SW480 (cell line): Measurements from ENCODE around the gene ARHGAP5.

Experiments used
- DNase-seq: peaks from one replicate; pipeline ENCODE4 v3.0.0-alpha.2; 2016; ENCODE audit warnings: low spot score

ARHGAP5 gene

DNA sequence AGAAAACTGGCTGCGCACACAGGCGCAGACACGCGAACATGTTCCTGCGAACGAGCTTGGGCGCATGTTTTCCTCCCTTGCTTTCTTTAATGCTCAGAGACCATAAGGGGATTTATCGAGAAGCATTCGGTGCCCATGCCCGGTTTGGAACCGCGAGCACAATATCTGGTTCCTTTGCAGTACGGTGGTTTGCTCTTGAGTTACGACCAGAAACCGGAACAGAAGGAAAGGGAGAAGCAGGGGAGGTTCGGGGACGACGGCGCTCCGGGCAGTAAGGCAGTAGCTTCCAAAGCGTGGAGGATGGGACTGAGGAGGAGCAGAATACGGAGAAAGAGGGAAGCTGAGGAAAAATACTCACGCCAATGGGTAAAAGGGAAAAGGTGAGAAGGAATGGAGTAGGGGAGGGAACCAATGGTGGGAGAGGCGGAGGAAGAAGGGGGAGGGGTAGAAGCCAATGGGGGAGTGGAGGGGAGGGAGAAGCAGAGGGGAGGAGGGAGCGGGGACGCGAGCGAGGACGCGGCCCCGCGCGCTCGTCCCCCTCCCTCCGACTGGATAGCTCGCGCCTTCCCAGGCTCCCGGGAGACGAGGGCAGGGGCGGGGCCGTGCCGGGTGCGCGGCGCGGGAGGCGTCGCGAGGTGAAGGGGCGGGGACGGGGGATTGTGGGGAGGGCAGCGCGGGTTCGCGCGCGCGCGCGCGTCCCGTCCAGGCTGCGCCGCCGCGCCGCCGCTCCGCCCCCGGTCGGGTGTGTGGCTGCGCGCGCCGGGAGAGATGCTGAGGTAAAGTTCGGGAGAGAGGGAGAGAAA, 625 bp upstream of the ARHGAP5 start:
- DNase-seq, result peak; percentile 94

DNA sequence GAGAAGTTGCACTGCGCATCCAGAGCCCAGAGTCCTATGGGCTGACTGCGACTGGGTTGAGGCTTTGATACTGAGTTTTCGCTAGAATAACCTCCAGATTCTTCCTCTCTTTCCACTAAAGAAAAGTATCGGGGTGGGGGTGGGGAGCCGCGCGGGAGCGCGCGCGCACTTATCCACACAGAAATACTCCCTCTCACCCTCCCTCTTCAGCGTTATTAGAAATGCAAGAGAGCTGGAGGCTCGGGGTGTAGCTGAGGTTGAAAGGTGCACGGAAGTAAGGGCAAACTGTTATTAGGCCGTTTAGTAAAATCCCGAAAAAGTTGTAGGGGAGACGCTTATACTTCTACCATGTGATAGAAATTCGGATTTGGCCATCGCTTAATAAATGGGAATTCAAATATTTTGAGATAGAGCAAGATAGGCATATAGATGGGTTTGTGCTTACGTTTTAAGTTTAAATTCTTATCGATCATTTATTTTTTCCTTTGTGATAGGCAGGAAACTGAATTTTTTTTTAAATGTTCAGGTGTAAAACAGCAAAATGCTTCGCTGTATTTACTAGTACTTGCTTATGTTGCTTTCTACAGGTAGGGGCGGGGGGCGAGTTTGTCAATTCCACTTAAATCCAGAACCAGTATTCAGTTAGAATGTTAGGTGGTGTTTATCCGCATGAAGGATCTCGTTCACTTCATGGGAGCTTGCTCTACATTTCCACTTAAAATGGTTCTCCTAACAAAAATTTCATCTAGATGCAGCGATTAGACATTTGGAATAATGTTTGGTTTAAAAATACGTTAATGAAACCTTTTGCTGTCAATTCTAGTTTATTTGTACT, 1.1 kb downstream of the ARHGAP5 start:
- peak; percentile 67 for DNase-seq

DNA sequence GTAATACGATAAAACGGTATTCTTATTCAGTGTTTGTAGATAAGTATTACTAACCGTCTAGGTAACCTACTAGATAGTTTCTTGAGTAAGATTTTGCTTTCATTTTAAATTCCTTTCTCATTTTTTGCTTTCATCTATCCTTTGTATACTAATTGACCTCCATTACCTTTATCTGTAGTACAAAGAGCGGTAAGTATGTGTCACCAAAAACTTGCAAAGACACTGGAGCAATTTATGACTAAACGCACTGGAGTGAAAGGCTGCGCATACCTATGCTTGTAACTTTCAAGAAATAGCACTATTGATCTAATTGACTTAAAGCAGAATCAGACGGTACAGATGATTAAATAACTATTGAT, 1.7 kb downstream of the ARHGAP5 start:
- DNase-seq, result peak; percentile 65

DNA sequence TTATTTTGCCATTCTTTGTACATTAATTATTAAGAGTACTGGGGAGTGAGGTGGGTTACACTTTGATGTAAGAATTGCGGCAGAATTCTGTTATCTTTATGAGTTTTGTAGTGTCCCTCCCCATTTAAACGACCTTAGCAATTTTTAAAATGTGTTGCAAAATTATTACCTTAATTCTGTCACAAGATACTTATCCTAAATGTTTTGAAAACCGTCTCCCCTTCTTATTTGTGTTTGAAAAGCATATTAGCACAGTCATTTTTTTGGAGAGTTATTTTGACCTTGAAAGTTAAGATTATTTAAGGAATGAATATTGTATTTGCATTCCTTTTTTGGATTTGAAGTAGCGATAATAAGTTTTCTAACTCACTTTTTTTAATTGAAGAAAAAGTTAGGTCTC, 2.2 kb downstream of the ARHGAP5 start:
- DNase-seq, result no peak

DNA sequence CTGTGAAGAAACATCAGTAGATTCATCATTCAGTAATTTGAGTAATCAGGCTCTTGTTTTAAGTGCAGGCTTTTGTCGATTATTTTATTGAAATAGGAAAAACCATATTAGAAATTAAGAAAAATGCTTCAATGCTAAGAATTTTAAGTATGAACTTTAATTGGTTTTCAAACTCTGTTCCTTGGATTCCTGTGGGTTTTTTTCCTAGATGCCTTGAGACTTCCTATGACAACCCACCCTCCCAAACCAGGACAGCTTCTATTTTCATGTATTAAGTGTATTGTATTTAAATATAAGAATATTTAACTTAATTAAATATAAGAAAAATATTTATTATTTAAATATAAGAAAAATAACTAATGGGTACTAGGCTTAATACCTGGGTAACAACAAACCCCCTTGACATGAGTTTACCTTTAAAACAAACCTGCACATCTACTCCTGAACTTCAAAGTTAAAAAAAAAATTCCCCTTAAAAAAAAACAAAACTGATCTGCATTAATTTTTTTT, 3.0 kb downstream of the ARHGAP5 start:
- DNase-seq, result no peak

DNA sequence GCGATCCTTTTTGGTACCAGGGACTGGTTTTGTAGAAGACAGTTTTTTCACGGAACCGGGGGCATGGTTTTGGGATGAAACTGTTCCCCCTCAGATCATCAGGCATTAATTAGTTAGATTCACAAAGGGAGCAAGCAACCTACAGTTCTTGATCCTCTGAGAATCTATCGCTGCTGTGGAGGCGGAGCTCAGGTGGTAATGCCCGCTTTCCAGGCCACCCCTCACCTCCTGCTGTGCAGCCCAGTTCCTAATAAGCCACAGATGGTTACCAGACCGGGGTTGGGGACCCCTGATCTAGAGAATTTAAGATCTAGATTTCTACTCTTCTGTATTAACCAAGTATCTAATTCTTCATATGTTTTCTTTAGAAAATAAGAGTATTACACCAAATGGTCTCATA, 4.8 kb downstream of the ARHGAP5 start:
- no peak for DNase-seq

DNA sequence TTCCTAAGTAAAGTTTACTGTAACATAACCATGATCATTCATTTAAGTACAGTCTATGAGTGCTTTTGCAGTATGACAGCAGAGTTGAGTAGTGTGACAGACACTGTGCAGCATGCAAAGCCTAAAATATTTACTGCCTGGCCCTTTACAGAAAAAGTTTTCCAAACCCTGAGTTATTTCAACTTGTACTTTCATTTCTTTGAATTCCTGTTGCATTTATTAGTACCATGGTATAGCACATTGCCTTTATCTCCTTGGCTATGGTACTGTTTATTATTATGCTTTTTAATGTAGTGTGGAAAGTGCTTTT, 6.2 kb downstream of the ARHGAP5 start:
- DNase-seq, result no peak

DNA sequence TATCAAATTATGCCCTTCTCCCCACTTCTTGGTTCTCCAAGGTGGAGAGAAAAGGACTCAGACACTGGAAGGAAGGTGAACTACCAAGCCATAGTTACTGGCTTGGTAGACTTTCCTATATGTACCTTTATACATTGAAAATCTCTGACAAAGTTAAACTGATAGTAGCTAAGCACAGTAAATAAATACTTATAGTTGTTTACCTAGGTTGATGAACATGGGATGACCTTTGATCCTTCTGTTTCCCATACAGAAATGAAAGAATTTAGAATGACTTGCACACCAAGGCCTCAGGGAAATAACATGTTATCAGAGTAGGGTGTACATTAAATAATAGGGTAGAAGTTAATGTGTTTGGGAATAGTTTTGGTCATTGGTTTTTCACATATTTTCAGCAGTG, 6.7 kb downstream of the ARHGAP5 start:
- peak; percentile 8 for DNase-seq

DNA sequence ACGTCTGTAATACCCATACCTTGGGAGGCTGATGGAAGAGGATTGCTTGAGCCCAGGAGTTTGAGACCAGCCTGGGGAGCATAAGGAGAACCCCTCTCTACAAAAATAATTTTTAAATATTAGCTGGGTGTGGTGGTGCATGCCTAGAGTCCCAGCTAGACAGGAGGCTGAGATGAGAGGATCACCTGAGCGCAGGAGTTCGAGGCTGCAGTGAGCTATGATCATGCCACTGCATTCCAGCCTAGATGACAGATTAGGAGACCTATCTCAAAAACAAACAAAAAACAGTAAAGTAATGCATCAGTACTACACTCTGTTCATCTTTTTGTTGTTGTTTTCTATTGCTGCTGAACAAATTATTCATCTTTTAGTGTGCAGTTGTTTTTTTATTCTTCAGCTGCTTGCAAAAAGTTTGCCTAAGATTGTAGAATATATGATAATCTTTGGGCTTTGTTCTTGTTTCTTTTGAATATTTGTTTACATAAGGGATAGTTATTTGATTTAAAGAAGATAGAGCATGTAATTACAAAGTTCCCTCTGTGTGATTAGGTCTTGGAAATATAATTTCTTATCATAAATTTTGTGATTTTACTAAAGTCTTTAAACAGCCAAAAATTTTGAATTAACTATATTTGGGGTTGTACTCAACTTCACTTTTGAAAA, 8.2 kb downstream of the ARHGAP5 start:
- no peak for DNase-seq

DNA sequence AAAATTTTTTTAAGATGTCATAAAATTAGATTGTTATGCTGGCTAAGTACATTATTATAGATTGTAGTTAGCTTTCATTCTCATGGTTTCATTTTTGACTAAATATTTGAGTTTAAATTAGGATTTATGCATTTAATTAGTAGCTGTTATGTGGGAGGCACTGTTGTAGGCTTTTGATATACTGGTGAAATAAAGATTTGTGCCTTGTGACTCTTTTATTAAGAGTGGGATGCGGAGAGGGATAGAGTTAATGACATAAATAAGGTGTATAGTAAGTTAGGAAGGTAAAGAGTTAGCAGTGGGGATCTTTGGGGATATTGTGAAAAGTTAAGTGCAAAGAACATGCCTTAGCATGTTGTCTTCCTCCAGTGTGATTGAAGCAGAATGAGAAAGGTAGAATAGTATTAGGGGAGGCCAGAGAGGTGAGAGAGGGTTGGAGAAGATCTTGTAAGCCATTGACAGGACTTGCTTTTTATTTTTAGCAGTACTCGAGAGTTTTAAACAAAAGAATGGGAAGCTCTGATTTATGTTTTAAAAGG, 8.8 kb downstream of the ARHGAP5 start:
- no peak for DNase-seq

DNA sequence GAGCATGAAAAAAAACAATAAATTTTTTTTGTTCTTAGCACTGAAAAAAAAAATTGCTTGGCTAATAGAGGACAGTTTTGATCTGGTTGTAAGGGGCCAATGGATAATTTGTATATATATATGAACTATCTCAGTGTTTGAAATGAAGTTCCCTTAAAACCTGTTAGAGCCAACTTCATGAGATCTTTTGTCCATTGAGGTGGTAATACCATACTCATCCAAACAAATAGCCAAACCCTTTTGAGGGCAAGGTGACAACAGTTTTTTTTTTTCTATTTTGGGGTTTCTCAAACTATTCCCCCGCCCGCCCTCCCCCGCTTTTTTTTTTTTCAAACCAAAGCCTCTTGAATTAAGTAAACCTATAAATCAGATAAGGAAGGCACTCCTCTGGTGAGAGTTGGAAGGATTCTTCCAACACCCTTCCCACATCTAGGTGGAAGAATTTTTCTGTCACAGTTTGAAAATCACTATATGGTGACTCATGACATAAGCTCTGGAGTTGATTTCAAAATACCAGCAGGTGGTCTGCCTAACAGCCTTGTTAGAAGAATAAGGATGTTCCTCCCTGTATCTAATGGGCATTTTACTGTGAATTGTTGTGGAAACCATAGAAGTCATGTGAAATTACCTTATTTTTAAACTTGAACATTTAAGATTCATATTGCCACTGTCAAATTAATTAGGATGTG, 10.2 kb downstream of the ARHGAP5 start:
- peak; percentile 24 for DNase-seq

DNA sequence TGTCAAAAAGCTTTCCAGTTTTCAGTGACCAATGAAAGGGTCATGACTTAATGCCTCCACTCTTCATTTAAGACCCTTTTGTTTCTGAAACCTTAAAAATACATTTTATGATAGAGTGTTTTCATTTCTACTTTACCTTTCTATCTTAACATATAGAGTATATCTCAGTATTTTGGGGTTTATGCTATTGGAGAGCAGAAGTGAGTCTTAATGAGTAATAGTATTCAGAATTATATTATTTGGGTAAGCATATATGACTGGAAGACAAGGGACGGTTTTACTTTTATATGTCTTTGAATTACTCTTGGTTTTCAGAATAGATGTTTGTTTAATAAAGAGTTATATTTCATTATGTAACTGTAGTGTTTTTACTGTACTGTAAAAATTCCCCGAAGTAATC, 10.8 kb downstream of the ARHGAP5 start:
- DNase-seq, result no peak

DNA sequence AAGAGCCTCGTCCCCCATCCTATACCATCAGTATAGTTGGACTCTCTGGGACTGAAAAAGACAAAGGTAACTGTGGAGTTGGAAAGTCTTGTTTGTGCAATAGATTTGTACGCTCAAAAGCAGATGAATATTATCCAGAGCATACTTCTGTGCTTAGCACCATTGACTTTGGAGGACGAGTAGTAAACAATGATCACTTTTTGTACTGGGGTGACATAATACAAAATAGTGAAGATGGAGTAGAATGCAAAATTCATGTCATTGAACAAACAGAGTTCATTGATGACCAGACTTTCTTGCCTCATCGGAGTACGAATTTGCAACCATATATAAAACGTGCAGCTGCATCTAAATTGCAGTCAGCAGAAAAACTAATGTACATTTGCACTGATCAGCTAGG, 13.6 kb downstream of the ARHGAP5 start:
- no peak for DNase-seq

DNA sequence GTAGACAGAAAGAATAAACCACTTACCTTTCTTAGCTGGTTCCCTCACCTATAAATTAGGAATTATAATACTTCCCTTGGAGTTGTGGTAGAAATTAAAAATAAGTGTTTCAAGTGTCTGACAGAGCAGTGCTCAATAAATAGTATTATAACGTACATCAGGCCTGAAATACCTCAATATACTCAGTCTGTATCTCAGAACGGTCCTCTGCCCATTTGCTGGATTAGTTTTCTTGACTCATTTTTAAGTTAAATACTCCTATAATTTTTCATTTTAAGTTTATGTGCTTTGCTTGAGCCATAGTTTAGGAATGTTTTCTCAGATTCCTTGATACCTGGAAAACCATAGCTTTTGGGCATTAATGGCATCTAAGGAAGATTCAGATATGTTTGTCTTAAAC, 22.4 kb downstream of the ARHGAP5 start:
- DNase-seq, result no peak

DNA sequence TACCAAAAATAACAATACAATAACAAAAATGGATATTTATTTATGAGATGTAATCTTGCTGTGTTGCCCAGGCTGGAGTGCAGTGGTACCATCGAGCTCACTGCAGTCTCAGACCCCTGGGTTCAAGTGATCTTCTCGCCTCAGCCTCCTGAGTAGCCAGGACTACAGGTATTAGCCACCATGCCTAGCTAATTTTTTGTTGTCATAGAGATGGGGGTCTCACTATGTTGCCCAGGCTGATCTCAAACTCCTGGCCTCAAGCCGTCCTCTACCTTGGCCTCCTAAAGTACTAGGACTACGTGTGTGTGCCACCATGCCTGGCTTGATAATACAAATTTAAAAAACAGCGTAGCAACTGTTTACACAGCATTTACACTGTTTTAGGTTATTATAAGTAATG, 23.1 kb downstream of the ARHGAP5 start:
- no peak for DNase-seq

DNA sequence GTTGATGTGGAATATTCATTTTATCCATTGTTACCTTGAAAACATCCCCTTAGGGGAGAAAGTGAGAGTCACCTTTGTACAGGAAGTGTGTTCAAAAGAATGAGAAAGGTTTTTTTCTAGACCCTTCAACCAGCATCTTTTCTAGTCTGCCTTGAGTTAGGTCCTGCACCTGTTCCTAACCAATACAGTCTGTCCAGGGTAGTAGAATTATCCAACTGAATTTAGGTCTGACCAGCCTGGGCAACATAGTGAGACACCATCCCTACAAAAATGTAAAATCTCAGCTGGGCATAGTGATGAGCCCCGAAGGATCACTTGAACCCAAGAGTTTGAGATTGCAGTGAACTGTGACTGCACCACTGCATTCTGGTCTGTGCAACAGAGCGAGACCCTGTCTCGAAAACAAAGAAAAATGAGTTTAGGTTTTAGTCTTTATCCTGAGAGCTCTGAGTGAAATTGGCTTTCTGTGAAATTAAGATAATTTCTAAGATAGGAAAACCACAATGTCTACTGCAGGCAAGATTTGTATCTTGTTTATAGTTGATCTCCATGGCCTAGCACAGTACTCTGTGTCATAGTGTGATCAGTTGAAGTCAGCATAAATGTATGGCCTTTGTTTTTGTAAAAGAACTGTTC, 25.2 kb downstream of the ARHGAP5 start:
- no peak for DNase-seq

DNA sequence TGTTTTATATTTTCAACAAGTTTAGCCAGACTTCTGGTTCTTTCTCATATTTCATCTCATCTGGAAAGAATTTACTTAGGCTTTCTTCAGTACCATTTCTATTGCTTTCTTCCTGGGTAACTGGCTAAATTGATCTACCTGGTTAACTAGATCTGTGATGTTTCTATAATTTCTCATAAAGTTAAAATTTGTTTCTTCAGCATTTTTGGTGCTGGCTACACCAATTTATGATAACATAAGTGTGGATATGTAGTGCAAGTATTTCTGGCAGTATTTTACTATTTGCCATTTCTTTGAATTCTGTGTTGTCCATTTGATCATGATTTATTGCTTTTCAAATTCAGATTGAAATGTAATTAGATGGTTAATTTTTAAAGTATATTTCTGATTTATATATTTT, 25.9 kb downstream of the ARHGAP5 start:
- no peak for DNase-seq

DNA sequence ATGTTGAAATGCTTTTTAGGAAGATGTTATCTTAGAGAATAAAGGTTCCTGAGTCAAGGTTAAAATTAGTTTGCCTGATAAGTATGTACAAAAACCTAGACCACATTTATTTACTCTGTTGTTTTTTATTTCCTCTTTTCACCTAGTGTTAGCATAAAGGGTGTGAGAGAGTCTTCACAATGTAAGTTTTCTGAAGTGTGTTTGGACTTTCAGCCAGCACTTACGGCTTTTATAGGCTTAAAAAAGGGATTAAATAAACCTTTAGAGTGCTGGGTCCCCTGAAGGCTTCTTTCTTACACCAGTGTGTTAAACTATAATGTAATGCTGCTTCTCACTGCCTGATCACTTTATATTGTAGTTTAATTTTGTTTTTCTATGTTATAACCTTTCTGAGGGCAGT, 27.2 kb downstream of the ARHGAP5 start:
- DNase-seq, result no peak

DNA sequence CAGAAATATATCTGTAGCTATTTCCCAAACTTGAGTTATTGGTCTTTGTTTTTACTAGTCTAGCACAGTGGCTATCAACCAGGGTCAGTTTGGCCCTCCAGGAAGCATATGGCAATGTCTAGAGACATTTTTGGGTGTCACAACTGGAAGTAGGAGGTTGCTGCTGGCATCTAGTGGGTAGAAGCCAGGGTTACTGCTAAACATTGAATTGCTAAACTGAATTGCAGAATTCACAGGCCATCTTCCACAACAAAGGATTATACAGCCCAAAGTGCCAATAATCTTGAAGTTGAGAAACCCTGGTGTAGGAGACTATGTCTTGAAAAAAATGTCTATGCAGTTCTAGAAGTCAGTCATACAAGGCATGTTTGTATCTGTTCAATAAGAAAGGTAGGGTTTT, 27.7 kb downstream of the ARHGAP5 start:
- DNase-seq, result no peak

DNA sequence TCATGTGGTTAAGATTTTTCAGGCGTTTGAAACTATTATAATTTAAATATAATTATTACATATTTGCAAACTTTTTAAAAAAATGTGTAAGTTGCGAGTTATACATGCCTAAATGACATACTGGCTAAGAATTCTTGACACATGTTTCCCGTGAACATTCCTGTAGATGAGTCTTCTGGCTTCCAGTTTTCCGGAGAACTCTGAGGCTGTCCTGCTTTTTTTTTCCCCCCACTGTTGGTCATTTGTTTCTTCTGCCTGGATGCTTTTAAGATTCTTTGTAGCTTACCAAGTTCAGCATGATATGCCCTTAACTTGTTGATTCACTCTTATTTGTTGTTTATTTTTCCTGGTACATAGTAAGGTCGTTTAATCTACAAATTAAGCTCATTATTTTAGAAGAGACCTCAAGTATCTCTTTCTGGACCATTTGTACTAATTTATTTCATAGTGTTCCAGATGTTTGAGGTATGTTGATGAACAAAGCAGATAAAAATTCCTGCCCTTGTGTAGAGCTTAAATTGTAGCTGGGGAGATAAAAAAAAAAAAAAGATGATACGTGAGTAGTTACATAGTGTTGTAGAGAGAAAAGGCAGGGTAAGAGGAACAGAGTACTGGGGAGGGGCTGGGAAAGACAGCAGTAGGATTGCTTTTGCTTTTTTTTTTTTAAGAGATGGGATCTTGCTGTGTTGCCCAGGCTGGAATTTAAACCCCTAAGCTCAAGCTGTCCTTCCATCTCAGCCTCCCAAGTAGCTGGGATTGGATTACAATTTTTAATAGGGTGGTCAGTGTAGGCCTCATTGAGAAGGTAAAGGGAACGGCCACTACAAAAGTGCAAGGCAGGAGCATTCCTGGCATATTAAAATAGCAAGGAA, 32.8 kb downstream of the ARHGAP5 start:
- DNase-seq, result no peak

DNA sequence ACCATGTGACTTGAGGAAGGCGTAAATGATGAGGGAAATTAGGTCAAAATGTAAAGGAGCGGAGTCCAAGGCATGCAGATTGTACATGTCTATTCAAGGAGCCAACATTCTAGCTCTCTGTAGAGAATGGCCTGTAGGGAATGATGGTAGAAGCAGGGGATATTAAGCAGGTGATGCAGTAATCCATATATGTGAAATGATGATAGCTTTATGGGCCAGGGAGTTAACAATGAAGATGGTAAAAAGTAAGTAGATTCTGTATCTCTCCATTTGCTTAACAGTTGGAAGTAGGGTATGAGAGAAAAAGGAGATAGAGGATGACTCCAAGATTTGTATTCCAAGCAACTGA, 33.4 kb downstream of the ARHGAP5 start:
- no peak for DNase-seq
